ENCODE data around the gene HAPLN2.

Gene HAPLN2

DNA sequence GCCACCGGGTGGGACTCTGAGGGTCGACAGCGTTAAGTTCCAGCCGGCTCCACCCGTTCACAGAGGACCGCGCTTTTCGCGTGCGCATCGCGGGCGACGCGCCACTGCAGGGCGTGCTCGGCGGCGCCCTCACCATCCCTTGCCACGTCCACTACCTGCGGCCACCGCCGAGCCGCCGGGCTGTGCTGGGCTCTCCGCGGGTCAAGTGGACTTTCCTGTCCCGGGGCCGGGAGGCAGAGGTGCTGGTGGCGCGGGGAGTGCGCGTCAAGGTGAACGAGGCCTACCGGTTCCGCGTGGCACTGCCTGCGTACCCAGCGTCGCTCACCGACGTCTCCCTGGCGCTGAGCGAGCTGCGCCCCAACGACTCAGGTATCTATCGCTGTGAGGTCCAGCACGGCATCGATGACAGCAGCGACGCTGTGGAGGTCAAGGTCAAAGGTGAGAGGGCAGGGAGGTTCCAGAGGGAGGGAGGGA is 27.6 kb downstream of the HAPLN2 start:
- no peak for DNase-seq

DNA sequence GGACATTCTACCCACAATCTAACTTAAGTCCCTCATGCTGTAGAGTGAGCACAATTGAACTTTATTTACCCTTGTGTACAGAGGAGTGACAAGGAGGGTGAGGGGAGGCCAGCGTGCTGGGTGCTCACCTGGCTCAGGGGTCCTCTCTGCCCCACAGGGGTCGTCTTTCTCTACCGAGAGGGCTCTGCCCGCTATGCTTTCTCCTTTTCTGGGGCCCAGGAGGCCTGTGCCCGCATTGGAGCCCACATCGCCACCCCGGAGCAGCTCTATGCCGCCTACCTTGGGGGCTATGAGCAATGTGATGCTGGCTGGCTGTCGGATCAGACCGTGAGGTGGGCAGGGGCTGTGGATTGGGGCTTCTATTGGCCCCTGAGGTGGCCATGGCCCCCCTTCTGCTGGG is 28.1 kb downstream of the HAPLN2 start:
- no peak for DNase-seq

DNA sequence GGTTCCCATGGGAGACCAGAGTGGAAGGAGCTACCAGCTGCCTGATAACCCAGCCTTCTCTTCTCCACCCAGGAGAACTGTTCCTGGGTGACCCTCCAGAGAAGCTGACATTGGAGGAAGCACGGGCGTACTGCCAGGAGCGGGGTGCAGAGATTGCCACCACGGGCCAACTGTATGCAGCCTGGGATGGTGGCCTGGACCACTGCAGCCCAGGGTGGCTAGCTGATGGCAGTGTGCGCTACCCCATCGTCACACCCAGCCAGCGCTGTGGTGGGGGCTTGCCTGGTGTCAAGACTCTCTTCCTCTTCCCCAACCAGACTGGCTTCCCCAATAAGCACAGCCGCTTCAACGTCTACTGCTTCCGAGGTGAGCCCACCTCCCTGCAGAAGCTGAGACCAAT is 29.3 kb downstream of the HAPLN2 start:
- DNase-seq, result no peak

DNA sequence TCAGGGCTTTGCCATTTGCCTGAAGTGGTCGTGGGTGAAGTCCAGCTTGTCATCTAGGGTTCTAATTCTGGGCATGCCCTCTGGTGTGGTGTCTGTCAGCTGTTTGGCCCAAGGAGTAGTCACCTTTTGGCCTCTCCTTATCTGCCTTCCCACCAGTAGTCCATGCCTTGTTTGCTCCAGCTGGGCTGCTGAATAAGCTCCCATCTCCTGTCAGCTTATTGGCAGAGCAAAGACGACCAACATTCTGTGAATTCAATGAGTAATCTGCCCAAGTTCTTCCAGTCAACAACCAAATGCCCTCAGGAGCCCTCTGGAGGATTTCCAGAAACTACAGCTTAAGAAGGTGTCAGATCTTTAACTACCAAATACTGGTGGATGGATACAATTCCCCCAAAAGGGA is 29.7 kb downstream of the HAPLN2 start:
- no peak for DNase-seq

DNA sequence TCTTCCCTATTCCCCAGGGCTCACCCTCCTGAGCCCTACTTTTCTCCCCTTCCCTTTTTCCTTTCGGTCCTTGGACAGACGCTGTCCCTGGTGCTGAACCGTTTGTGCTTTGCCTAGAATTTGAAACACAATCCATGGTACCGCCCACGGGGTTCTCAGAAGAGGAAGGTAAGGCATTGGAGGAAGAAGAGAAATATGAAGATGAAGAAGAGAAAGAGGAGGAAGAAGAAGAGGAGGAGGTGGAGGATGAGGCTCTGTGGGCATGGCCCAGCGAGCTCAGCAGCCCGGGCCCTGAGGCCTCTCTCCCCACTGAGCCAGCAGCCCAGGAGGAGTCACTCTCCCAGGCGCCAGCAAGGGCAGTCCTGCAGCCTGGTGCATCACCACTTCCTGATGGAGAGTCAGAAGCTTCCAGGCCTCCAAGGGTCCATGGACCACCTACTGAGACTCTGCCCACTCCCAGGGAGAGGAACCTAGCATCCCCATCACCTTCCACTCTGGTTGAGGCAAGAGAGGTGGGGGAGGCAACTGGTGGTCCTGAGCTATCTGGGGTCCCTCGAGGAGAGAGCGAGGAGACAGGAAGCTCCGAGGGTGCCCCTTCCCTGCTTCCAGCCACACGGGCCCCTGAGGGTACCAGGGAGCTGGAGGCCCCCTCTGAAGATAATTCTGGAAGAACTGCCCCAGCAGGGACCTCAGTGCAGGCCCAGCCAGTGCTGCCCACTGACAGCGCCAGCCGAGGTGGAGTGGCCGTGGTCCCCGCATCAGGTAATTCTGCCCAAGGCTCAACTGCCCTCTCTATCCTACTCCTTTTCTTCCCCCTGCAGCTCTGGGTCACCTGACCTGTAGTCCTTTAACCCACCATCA is 33.1 kb downstream of the HAPLN2 start:
- no peak for DNase-seq

DNA sequence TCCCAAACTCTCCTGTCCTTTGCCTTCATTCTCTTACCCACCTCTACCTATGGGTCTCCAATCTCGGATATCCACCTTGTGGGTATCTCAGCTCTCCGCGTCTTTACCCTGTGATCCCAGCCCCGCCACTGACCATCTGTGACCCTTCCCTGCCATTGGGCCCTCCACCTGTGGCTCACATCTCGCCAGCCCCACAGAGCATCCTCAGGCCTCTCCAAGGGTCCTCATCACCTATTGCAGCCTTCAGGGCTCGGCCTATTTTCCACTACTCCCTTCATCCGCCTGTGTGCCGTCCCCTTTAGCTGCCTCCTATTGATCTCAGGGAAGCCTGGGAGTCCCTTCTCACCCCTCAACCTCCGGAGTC is 33.8 kb downstream of the HAPLN2 start:
- no peak for DNase-seq

DNA sequence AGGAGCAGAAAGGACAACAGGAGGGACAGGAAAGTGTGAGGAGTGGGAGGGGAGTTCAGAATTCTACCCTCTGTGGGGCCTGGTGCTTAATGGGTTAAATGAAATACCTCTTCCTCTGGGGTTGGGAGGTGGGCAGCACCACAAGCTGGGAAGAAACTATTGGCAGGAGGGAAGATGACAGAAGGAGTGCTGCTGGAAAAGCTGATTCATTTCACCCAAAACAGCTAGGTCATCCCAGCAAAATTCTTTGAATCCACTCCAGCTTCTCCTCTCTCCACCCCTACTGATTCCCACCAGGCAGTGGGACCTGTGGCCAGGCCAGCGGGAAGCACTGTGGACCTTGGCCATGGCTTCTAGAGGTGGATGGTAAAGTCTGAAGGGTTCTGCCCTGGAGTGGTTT is 35.5 kb downstream of the HAPLN2 start:
- DNase-seq, result no peak

DNA sequence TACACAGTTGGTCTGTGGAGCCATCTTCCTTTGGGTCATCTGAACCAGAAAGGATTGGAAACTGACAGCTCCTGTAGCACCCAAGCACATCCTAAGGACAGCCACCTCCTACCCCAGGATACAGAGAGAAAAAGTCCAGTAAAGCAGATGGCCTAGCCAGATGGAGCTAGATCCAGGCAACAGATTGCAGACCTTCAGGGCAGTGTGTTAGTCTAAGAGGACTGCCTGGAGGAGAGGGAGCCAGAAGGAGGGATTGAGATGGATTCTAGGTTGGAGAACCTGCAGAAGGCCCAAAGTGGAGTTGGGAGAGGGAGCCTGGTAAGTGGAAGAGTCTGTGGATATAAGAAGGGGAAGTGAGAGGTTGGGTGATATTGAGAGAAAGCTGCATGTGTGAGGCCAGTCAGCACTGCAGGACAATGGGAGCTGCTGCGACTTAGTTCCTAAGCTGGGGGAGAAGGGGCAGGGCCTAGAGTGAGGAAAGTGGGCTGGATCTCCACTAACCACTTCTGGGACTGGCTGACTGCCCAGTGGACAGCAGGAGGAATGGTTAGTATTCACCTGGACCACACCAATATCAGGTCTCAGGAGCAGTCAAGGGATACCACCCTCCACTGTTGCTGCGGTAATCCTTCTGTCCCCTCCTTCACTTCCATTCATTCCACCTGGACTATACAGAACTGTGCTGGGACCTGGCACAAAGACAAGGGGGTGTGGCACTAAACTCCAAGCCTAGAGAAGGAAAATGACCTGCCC is 36.1 kb downstream of the HAPLN2 start:
- no peak for DNase-seq

DNA sequence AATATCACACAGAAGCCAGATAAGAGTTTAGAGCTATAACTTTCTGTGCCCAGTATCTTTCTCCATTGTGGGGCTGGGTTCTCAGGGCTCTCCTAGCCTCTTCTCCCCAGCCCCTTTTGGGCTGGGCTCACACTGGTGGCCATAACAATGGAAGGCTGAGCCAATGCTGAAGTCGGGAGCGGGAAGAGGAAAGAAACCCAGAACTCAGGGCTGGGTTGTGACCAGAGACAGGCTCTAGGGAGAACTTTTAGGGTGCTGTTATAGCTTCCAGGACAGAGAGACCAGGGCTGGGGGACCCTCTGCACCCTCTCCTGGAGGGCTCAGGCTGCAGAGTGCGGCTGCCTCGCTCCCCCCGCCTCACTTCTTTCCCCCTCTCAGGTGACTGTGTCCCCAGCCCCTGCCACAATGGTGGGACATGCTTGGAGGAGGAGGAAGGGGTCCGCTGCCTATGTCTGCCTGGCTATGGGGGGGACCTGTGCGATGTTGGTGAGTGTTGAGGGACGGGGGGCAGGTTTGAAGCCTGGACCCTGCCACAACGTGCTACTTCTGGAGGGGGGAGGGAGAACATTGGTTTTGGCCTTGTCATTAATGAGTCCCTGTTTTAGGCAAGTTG is 36.8 kb downstream of the HAPLN2 start:
- no peak for DNase-seq

DNA sequence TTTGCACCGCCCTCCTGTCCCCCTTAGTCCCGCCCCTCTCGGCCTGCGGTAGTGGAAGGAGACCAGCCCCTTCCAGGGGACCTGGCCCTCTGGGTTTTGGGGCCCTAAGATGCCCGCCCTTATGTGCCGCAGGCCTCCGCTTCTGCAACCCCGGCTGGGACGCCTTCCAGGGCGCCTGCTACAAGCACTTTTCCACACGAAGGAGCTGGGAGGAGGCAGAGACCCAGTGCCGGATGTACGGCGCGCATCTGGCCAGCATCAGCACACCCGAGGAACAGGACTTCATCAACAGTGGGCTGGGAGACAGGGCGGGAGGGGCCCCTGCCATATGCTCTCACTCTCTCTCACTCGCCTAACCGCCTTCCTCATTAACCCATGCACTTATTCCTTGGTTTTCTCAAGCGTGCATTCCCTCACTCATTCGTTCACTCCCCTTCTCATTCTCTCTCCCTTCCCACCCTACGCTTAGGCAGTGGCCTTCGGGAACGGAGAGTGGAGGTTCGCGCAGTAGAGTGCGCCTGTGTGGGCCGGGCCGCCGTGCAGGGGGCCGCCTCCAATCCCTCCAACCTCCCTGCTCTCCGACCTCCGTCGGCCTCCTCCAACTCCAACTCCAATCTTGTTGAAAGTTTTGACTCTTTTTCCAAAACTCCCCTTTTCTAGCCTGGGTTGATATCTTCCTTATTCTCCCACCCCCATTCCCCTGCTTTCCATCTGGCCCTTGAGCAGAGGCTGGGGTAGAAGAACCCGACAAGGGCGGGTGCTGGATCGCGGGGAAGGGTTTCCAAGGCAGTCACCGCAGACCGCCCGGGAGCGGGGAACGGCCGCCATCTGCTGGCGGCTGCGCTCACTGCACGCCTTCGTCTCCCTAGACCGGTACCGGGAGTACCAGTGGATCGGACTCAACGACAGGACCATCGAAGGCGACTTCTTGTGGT is 37.9 kb downstream of the HAPLN2 start:
- DNase-seq, result peak; percentile 79

DNA sequence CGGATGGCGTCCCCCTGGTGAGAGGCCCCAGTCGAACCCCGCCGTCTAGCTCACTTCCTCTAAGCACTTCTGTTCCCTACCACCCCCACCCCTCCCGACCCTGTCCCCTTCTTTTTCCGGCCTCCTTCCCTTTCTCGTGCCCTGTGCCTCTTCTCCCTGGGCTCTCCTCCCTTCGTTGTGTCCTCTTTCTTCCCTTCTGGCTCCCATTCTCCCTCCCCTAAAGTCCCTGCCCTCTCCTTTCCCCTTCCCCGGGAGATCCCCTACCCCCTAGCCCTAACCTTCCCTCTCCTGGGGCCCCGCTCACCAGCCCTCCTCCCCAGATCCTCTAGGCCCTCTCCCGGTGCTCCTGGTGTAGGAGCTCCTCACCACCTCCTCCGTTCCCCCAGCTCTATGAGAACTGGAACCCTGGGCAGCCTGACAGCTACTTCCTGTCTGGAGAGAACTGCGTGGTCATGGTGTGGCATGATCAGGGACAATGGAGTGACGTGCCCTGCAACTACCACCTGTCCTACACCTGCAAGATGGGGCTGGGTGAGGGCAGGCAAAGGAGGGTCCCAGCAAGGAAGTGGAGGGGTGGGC is 38.6 kb downstream of the HAPLN2 start:
- no peak for DNase-seq

DNA sequence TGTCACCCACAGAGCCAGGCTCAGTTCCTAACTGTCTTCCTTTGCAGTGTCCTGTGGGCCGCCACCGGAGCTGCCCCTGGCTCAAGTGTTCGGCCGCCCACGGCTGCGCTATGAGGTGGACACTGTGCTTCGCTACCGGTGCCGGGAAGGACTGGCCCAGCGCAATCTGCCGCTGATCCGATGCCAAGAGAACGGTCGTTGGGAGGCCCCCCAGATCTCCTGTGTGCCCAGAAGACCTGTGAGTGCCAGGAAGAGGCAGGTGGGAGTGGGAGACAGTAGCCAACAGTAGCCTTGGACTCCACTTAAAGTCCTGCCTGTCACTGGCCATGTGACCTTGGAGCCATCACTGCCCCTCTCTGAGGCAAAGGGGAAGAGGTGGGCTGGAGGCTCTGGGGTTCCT is 39.3 kb downstream of the HAPLN2 start:
- DNase-seq, result no peak

DNA sequence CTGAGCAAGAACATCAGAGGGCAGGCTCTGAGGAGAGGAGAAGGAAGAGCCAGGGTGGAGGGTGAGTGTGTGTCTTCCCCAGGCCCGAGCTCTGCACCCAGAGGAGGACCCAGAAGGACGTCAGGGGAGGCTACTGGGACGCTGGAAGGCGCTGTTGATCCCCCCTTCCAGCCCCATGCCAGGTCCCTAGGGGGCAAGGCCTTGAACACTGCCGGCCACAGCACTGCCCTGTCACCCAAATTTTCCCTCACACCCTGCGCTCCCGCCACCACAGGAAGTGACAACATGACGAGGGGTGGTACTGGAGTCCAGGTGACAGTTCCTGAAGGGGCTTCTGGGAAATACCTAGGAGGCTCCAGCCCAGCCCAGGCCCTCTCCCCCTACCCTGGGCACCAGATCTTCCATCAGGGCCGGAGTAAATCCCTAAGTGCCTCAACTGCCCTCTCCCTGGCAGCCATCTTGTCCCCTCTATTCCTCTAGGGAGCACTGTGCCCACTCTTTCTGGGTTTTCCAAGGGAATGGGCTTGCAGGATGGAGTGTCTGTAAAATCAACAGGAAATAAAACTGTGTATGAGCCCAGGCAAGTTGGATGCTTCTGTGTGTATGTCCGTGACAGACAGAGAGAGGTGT is 39.8 kb downstream of the HAPLN2 start:
- DNase-seq, result no peak

DNA sequence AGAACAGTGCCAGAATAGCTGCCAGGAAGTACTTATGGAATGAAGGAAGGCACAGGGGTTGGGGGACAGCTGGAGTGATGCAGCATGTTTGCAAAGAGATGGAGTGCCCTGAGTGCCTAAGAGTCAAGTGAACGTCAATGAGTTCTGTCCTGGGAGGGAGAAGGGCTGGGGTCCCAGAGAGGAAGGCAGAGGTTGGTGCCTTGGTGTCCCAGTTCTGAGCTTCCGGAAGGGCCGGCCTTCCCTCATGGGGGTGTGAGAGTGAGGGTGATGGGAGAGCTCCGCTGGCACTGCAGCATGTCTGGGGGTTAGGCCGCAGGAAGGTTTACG is 40.4 kb downstream of the HAPLN2 start:
- no peak for DNase-seq

DNA sequence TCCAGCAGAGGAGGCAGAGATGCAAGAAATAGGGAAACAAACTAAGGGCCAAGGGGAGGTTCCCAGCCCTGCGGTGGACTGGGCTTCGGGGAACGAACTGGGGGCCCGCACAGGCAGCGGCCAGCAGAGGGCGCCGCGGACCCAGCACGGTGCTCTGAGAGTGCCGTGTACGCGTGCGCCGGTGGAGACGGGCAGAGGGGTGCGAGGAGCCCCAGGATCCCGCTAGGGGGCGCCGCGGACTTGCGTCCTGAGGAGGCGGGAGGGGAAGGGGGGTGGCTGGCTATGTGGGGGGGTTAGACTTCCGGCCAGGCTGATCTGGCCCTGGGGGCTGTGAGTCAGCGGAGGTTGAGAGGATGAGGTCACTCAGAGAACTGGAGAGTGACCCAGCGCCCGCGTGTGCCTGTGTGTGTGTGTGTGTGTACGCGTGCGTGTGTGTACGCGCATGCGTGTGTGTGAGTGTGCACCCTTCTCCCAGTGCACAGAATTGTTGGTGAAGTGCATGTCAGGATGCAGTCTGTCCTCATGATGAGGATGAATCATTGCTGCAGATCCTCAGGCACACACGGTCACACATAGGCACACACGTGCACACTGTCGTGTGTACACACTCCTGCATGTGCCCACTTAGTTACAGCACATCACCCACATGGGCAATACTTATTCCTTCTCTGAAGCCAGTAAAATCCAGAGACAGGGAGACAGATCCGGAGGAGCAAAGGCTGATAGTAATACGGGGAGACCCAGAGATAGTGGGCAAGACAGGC is 41.0 kb downstream of the HAPLN2 start:
- DNase-seq, result peak; percentile 90

DNA sequence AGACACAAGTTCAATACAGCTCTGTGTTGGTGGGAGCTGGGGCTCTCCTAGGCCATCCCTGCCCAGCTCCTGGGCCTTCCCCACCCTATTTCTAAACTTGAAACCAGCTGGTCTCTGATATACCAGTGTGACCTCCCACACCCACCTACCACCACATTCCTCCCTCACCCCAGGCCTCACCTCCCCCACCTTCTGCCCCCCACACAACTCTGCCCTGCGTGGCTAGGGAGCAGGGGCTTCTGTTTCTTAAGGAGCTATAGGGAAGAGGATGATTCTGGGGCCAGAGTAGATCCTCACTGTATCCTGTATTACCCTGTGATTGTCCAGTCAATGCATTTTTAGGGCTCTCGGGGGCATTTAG is 41.5 kb downstream of the HAPLN2 start:
- no peak for DNase-seq

DNA sequence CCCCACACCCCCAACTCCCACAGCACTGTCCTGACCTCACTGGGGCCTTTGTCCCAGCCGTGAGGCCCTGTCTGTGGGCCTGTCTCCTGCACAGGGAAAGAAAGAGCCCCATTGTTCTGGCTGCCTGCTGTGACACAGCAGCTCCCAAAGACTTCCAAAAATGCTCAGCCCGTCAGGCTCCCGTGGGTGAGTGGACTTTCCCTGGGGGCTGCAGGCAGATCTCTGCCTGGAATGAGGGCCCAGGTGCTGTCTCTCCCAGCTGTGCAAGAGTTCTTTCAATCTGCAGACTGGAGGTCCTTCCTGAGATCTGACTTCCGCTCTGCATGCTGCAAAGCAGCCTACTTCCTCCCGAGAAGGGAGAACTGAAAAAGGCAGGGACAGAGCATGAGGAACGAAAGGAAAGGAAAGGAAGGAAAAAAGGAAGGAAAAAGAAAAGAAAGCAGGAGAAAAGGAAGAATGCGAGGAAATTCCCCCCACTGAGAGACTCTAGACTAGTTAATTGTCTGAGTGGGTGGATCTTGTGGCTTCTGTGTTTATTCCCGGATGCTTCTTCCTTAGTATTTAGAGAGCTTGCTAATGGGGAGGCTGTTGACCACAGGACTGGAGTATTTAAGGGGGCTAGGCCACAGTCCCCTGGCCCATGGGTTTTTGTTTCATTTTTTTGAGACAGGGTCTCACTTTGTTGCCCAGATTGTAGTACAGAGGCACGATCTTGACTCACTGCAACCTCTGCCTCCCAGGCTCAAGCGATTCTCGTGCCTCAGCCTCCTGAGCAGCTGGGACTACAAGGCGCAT is 43.0 kb downstream of the HAPLN2 start:
- DNase-seq, result no peak

DNA sequence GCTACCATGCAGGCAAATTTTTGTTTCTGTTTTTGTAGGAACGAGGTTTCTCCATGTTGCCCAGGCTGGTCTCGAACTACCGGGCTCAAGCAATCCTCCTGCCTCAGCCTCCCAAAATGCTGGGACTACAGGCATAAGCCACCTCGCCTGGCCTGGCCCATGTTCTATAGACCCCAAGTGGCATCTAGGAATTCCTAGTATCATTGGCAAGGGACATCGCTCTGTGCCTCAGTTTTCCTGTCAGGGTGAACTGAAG is 43.5 kb downstream of the HAPLN2 start:
- no peak for DNase-seq

DNA sequence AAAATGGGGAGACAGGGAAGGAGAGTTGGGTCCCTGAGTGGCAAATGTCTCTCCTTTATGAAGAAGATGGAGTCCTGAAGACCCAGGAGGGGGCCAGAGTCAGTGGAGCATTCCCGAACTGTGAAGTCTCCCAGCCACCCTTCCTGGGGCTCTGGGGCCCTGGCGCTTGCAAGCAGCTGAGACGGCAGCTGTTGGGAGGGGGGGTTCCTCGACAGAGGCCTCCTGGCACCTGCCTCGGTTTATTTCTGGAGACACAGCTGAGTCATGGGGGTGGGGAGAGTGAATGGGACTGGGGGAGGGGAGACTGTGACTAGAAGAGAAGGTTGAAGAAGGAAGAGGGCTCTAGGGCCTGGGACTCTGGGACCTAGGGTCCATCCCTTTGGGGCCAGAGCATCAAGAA is 44.0 kb downstream of the HAPLN2 start:
- no peak for DNase-seq

DNA sequence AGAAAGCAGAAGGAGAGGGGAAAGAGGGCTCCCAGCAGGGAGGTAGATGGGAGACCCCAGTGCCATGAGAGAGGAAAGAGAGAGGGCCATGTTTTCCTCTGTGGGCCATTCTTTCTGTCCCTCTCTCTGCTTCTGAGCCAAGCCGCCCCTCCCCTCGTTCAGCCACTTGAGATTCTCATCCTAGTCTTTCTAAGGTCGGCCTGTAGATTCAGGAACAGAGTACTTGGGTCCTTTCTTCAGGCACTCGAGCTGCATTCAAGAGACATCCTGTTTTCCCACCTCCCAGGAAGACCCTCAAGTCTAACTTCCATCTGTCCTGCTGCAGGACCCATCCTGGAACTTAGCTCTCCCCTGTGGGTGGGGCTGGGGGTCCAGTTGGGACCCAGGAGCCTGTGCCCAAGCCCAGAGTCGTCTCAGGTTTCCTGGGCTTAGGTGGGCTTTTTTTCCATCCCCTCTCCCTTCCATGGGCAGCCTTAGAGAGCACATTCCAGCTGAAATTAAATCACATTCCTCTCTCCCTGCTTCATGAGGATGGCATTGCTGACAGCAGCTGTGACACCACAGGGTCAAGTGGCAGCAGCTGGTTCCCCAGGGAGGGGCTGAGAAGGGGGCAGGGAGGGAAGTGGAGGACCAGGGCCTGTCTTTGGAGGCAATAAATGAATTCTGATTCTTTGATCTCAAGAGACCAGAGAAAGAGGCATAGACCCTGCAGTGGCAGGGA is 45.0 kb downstream of the HAPLN2 start:
- DNase-seq, result no peak
